Spleen (tissue), 7 donors: Measurements from ENCODE around the gene ITCH.
"Not testable (repeated sequence)": the region's sequence is repeated elsewhere in the genome, so short reads cannot be mapped to it uniquely, and the experiment has no call there.

Experiments
- POLR2A ChIP-seq, 3 donors: fragments of 450-650 bp; IDR thresholded peaks; one replicate each; pipeline ENCODE4 v1.5.1; 2017; ENCODE audit warnings: antibody characterized with exemption in 3 of 3, mild to moderate bottlenecking in 1 of 3
- TF ChIP-seq, protein P1 (sequence below), 11 experiments: fragments of 200-600 bp in 7 of 11; fragments of 450-650 bp in 4 of 11; sonication (generic) in 4 of 11; IDR thresholded peaks in 8 of 11; conservative IDR thresholded peaks in 3 of 11; 1 replicate in 7 of 11; 2 replicates in 4 of 11; pipeline versions ENCODE4 v1.4.0 to v1.8.0; 2016 to 2021; ENCODE audit warnings: antibody characterized with exemption in 11 of 11, inconsistent platforms in 4 of 11, mild to moderate bottlenecking in 1 of 11
- donor health status: DM: no; HTN: no; CAD: no; lungs with moderate emphysema.
- donor health status: DM: no; HTN: no; CAD: no.
- donor health status: DM: no; HTN: no; CAD: no.

- TF ChIP-seq, protein P1, sequence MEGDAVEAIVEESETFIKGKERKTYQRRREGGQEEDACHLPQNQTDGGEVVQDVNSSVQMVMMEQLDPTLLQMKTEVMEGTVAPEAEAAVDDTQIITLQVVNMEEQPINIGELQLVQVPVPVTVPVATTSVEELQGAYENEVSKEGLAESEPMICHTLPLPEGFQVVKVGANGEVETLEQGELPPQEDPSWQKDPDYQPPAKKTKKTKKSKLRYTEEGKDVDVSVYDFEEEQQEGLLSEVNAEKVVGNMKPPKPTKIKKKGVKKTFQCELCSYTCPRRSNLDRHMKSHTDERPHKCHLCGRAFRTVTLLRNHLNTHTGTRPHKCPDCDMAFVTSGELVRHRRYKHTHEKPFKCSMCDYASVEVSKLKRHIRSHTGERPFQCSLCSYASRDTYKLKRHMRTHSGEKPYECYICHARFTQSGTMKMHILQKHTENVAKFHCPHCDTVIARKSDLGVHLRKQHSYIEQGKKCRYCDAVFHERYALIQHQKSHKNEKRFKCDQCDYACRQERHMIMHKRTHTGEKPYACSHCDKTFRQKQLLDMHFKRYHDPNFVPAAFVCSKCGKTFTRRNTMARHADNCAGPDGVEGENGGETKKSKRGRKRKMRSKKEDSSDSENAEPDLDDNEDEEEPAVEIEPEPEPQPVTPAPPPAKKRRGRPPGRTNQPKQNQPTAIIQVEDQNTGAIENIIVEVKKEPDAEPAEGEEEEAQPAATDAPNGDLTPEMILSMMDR (IDR thresholded peaks at IDR 0.05 in 8 of 11, conservative IDR thresholded peaks at IDR 0.05 in 3 of 11), result not testable (repeated sequence)
- TF ChIP-seq POLR2A (IDR thresholded peaks at IDR 0.05), result not testable (repeated sequence)
Observed at GRCh38 chr20:34330861-34331544, 32.1 kb upstream of the ITCH start.
